HepG2 (cell line): ENCODE data around the gene POLRMT. TPM values are rescaled to one million over a fixed set of nuclear protein-coding genes. Genes with fewer than 3 reads are reported as not detected.

Source experiments
- AGO2 ChIP-seq: fragments of 200-400 bp; formaldehyde crosslinking; optimal IDR thresholded peaks from 2 replicates; pipeline ENCODE3; 2017; ENCODE audit warnings: mild to moderate bottlenecking, low read depth, low read length, moderate library complexity
- ASH2L ChIP-seq: fragments of 300-600, 200-600 bp; sonication (generic); IDR thresholded peaks from 2 replicates; pipeline ENCODE4 v1.7.0; 2017; ENCODE audit warnings: low read depth, mild to moderate bottlenecking, moderate library complexity, mixed read lengths, low read length; ENCODE audit not compliant: insufficient read length
- CREBL2 ChIP-seq: sonication (generic); formaldehyde crosslinking; IDR thresholded peaks from 2 replicates; pipeline ENCODE4 v1.8.1; 2023; ENCODE audit warnings: missing genetic modification reagents, mild to moderate bottlenecking, borderline replicate concordance
- HMG20A ChIP-seq: IDR thresholded peaks from 2 replicates; pipeline ENCODE4 v1.6.1; 2016; ENCODE audit warnings: borderline replicate concordance
- HNRNPH1 ChIP-seq: fragments of 200-400 bp; formaldehyde crosslinking; optimal IDR thresholded peaks from 2 replicates; pipeline ENCODE3; 2017; ENCODE audit warnings: mild to moderate bottlenecking, low read depth, low read length
- KDM3A ChIP-seq: IDR thresholded peaks from 2 replicates; pipeline ENCODE4 v1.6.1; 2018; ENCODE audit warnings: low read depth, missing compliant biosample characterization
- NRL ChIP-seq: sonication (generic); formaldehyde crosslinking; IDR thresholded peaks from 2 replicates; pipeline ENCODE4 v1.5.0; 2020; ENCODE audit warnings: missing genetic modification reagents, mild to moderate bottlenecking, moderate library complexity, borderline replicate concordance
- ONECUT2 ChIP-seq: sonication (generic); formaldehyde crosslinking; IDR thresholded peaks from 2 replicates; pipeline ENCODE4 v1.4.0; 2020; ENCODE audit warnings: missing genetic modification reagents
- POLR2AphosphoS2 ChIP-seq: IDR thresholded peaks from 2 replicates; pipeline ENCODE4 v1.6.1; 2011; ENCODE audit warnings: low read depth, low read length, improper control_type of control experiment
- RBFOX2 ChIP-seq: fragments of 200-400 bp; formaldehyde crosslinking; IDR thresholded peaks from 2 replicates; pipeline ENCODE4 v1.6.1; 2017; ENCODE audit warnings: low read depth, mild to moderate bottlenecking, low read length
- SIN3A ChIP-seq: IDR thresholded peaks from 2 replicates; pipeline ENCODE4 v1.6.1; 2011; ENCODE audit warnings: low read depth, mild to moderate bottlenecking, control low read depth, low read length, borderline replicate concordance
- SOX13 ChIP-seq, 3 experiments: fragments of 450-650 bp in 1 of 3; sonication (generic) in 1 of 3; formaldehyde crosslinking in 1 of 3; IDR thresholded peaks in 2 of 3; conservative IDR thresholded peaks in 1 of 3; 2 replicates each; pipeline versions ENCODE4 v1.5.0 to v1.6.1; 2016 to 2020; ENCODE audit warnings: antibody characterized with exemption in 1 of 3, mild to moderate bottlenecking in 1 of 3, missing compliant biosample characterization in 1 of 3, missing genetic modification reagents in 1 of 3, moderate library complexity in 1 of 3
- UBTF ChIP-seq: sonication (generic); formaldehyde crosslinking; IDR thresholded peaks from 2 replicates; pipeline ENCODE4 v1.4.0; 2020; ENCODE audit warnings: mild to moderate bottlenecking, missing genetic modification reagents
- ZBED4 ChIP-seq: sonication (generic); formaldehyde crosslinking; IDR thresholded peaks from 2 replicates; pipeline ENCODE4 v1.4.0; 2020; ENCODE audit warnings: missing genetic modification reagents, borderline replicate concordance
- ZNF546 ChIP-seq: sonication (generic); formaldehyde crosslinking; conservative IDR thresholded peaks from 2 replicates; pipeline ENCODE4 v1.8.1; 2023; ENCODE audit warnings: mild to moderate bottlenecking, missing genetic modification reagents
- polyA plus RNA-seq, 8 experiments: library from polyadenylated mRNA; depleted of rRNA in 3 of 8; stranded (reverse) in 7 of 8; unstranded in 1 of 8; fragments of >200 nt; fragmentation: Illumina TruSeq in 4 of 8; extraction: Trizol in 4 of 8; gene quantifications; 2 replicates each; pipeline versions ENCODE4 v1.2.1 to v1.2.3, GENCODE V29; 2011 to 2016; ENCODE audit warnings: low read depth in 4 of 8, missing spikeins in 1 of 8, mixed read lengths in 1 of 8; ENCODE audit not compliant: insufficient read depth in 1 of 8
- total RNA-seq, 5 experiments: library from RNA; depleted of rRNA; stranded (reverse); fragments of >200 nt; fragmentation: Illumina TruSeq; extraction: Trizol; gene quantifications; 2 replicates each; pipeline ENCODE4 v1.2.3, GENCODE V29; 2016; ENCODE audit warnings: low read depth in 1 of 5

The POLRMT gene
- total and polyA plus RNA-seq, 2 of the 13 experiments (the other 11 are each of a cell fraction or from before 2014, with no cell fraction given), result 78.0 to 101 TPM

DNA sequence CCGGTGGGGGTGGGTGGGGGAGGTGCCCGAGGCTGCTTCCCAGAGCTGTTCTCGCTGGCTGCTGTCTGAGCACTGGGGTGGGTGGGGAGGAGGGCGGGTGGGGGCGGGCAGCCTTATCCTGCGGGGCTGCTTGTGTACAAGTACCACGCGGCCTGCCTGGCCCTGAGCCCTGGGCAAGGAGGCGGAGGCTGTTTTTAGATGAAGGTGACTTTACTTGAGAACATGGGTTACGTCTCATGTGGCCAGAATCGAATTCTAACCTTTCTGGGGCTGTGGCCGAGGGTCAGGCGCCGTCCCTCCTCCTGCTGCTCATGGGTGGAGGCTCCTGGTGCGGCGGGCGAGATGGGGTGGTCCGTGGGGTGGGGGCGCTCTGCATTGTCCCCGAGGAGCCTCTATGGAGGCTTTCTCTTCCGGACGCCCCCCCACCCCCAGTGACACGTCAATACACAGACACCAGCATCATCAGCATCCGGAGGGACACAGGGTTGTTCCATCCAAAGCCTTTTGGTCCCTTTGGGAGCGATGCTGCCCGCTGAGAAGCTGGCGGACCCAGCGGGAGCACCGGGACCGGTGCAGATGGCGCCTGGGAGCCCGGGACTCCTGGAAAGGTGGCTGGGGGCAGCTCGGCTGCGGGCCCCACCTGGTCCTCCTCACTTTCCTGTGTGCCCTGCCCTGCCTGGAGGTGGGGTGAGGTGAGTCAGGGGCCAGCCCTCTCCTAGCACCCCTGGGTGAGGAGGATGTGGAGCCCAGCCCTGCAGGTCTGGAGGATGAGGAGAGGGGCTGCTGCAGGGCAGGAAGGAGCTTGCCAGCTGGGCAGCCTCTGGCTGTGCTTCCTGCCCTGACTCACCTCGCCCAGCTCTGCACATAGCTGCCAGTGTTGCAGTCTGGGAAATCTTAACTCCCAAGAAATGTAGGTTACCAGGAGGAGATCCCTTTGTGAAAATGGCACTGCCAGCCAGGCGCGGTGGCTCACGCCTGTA is 57.5 kb downstream of the POLRMT start (continued):
- TF ChIP-seq UBTF (0 out of 2 replicates have a peak, but pooled peaks have one; percentile 14), HMG20A (CRISPR knock-in tag) (no peak), POLR2AphosphoS2 (no peak), RBFOX2 (peak; percentile 37; the same call in 1 of the 2 replicates), ASH2L (no peak), SOX13 (IDR thresholded peaks at IDR 0.05) (no peak), SOX13 (CRISPR knock-in tag; conservative IDR thresholded peaks at IDR 0.05 in 1 of 2, IDR thresholded peaks at IDR 0.05 in 1 of 2) (no peak), NRL (CRISPR knock-in tag) (no peak), ZNF546 (CRISPR knock-in tag) (no peak), ONECUT2 (CRISPR knock-in tag) (no peak), HNRNPH1 (no peak), ZBED4 (CRISPR knock-in tag) (no peak), CREBL2 (no peak), SIN3A (peak; percentile 8; the same call in 1 of the 2 replicates), KDM3A (no peak), AGO2 (peak; percentile 28)
